ENCODE results near the gene USP15.
A peak's percentile ranks its signal among the peaks of the same experiment; 100 is the strongest.
"Not testable (repeated sequence)": the region's sequence is repeated elsewhere in the genome, so short reads cannot be mapped to it uniquely, and the experiment has no call there.

USP15 gene

GRCh38 chr12:62328296-62328921, 68.2 kb downstream of the USP15 start:
- no peak for DNase-seq (ENCODE audit: low read depth)

GRCh38 chr12:62331306-62331705, 71.1 kb downstream of the USP15 start:
- DNase-seq (ENCODE audit: low read depth) = no peak

- DNase-seq (ENCODE audit: low read depth) = peak; percentile 56
These were observed 72.4 kb downstream of the USP15 start for GRCh38 chr12:62332598-62332997.

- DNase-seq (ENCODE audit: low read depth) = no peak
These were observed 74.9 kb downstream of the USP15 start for GRCh38 chr12:62335057-62335456.

- no peak for DNase-seq (ENCODE audit: low read depth)
These were observed 75.6 kb downstream of the USP15 start for GRCh38 chr12:62335796-62336195.

- not testable (repeated sequence) for DNase-seq (ENCODE audit: low read depth)
These were observed 77.4 kb downstream of the USP15 start for GRCh38 chr12:62337643-62338042.

GRCh38 chr12:62342614-62343303, 82.6 kb downstream of the USP15 start:
- not testable (repeated sequence) for DNase-seq (ENCODE audit: low read depth)

- not testable (repeated sequence) for DNase-seq (ENCODE audit: low read depth)
These were observed 83.3 kb downstream of the USP15 start for GRCh38 chr12:62343304-62344120.

GRCh38 chr12:62344731-62345556, 84.7 kb downstream of the USP15 start:
- not testable (repeated sequence) for DNase-seq (ENCODE audit: low read depth)

GRCh38 chr12:62345667-62346066, 85.5 kb downstream of the USP15 start:
- DNase-seq (ENCODE audit: low read depth) = no peak

GRCh38 chr12:62346817-62347216, 86.6 kb downstream of the USP15 start:
- DNase-seq (ENCODE audit: low read depth) = no peak

- DNase-seq (ENCODE audit: low read depth) = peak; percentile 41
These were observed 87.9 kb downstream of the USP15 start for GRCh38 chr12:62347922-62348650.

- DNase-seq (ENCODE audit: low read depth) = no peak
These were observed 90.3 kb downstream of the USP15 start for GRCh38 chr12:62350554-62350953.

- DNase-seq (ENCODE audit: low read depth) = no peak
These were observed 91.1 kb downstream of the USP15 start for GRCh38 chr12:62351326-62351725.

- DNase-seq (ENCODE audit: low read depth) = no peak
These were observed 100.8 kb downstream of the USP15 start for GRCh38 chr12:62361048-62361447.

- DNase-seq (ENCODE audit: low read depth) = no peak
These were observed 103.3 kb downstream of the USP15 start for GRCh38 chr12:62363506-62363905.

- DNase-seq (ENCODE audit: low read depth) = not testable (repeated sequence)
These were observed 104.5 kb downstream of the USP15 start for GRCh38 chr12:62364697-62365096.

- not testable (repeated sequence) for DNase-seq (ENCODE audit: low read depth)
These were observed 105.6 kb downstream of the USP15 start for GRCh38 chr12:62365846-62366245.

GRCh38 chr12:62368430-62369223, 108.4 kb downstream of the USP15 start:
- DNase-seq (ENCODE audit: low read depth) = not testable (repeated sequence)

GRCh38 chr12:62370189-62370588, 110.0 kb downstream of the USP15 start:
- DNase-seq (ENCODE audit: low read depth) = no peak
